GM18951 (cell line): ENCODE measurements around the gene IL3.

Experiments
- POLR2A ChIP-seq: IDR thresholded peaks from 4 replicates; pipeline ENCODE4 v1.6.1; 2011; ENCODE audit warnings: mild to moderate bottlenecking; ENCODE audit not compliant: insufficient read length, insufficient read depth; ENCODE audit errors: extremely low read depth
- in situ Hi-C: fragments of 300-500 bp; cut with MboI; formaldehyde crosslinking; loops from one replicate; pipeline ENCODE4 v1.12.0; 2022; ENCODE audit warnings: low sequenced_read_pairs, mixed read lengths, inconsistent platforms; ENCODE audit not compliant: unreplicated experiment

The IL3 gene

DNA sequence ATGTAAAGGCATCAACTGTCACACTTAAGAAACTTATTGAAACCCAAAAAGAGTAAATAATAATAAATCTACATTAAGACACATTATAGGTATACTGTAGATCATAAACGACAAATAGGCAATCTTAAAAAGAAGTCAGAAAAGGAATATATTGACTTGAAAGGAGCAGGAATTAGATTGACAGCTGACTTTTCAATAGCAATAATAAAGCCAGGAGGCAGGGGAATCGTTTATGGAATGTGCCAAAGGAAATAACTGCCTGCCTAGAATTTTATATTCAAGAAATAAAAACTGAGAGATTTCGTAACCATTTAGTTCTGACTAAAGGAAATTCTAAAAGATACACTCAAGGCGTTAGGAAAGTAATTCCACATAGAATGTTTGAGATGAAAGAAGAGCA, 27.3 kb upstream of the IL3 start:
- in situ Hi-C loops, result no loop called here
- no peak for TF ChIP-seq POLR2A

DNA sequence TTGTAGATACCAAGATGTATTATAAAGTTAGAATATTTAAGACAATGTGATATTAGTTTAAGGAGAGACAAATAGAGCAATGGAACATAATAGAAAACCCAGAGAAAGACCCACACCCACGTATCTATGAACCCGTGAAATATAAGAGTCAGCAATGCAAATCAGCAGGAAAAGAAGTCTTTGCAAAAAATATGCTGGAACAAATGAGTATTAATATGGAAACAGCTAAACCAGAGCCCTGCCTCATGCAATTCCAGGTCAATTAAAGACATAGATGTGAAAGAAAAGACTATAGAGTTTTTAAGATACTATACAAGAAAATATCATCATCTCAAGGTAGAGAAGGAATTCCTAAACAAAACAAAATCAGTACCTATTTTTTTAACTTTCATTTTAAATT, 23.1 kb upstream of the IL3 start:
- TF ChIP-seq POLR2A, result no peak

DNA sequence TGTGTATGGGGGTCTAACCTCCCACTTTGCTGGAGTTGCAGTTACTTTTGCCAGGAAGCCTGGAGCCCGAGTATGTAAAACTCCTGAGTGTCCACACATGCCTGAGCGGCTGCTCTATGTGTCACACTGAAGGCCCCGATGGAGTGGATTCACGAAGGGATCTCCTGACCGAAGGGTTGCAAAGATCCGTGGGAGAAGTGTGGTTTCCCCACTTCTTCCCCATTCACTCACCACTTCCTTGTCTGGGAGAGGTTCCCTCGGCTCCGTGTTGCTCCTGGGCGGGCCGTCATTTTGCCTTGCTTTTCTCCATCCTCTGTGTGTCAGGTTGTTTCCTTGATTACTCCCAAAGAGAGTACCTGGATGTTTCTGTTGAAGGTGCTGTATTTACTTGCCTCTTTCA, 16.2 kb upstream of the IL3 start:
- no peak for TF ChIP-seq POLR2A
- in situ Hi-C loops, result no loop called here

More for the DNA sequence above, 23.1 kb upstream of the IL3 start:
- in situ Hi-C loops, result no loop called here

DNA sequence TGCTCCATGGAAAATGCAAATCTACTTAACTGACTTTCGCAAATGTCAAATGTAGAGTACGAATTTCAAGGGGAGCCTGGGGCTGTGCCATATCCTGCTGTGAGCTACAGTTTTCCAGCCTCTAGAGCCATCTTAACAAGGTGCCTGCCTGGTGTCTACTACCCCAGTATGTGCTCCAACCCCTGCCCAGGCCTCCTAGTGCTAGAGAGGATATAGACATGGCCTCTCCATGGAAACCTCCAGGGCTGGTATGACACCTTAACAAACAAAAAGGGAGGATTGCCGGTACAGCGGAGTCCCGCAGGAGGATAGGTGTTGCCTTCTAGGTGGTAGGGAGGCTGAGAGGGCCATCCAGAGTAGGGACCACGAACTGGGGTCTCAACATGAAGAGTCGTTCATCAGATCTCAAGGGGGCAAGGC, 13.6 kb upstream of the IL3 start:
- in situ Hi-C loops, result no loop called here
- no peak for TF ChIP-seq POLR2A

DNA sequence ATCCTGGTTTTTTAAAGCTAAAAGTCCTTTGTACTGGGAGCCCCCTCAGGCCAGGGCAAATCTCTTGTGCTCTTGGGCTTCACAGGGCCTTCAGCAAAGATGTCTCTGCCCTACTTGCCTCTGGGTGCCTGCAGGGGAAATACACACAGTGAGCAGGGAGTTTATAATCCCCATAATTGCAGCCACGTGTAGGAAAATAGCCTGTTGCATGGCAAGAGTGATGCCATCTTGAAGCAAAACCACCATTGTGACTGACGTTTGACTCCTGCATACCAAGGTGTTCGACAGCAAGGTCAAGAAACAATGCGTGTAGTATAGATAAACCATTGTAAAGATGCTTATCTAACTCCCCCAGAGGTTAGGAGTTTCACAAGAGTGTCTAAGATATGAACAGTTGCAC, 11.4 kb upstream of the IL3 start:
- in situ Hi-C loops, result no loop called here
- no peak for TF ChIP-seq POLR2A

DNA sequence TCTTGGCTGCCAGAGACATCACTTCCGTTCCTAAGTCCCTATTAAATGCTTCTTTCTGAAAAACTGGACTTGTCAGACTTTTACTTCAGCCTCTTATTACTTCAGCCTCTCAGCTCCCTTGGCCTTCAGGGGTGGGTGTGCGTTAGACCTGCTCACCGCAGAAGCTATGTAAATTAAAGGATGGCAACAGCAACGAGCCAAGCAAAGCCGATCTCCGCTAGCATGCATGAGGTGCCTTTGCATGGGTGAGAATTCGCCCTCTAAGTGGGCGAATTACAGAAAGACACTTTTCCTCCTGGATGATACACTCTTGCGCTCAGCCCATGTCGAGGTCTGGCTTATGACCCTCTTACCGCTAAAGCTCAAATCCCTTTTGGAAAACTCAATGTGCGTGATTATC, 10.9 kb upstream of the IL3 start:
- no peak for TF ChIP-seq POLR2A
- in situ Hi-C loops, result no loop called here

DNA sequence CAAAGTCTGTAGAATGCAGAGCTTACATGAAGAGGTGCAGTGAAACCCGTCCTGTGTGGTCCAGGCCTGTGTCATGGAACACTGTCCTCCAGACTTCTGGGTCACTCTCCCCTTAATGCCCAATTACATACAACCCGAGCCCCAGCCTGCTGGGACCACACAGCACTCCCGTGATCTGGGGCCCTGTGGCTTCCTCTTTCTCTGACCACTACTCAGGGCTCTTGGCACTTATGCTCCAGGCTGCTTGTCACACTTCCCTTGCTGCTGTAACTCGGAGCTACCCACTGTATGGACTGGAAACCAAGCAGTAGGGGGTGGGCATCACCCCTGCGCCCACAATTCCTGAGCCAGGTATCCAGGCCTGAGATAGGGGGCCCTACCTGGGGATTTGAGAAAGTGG, 10.3 kb upstream of the IL3 start:
- in situ Hi-C loops, result no loop called here

DNA sequence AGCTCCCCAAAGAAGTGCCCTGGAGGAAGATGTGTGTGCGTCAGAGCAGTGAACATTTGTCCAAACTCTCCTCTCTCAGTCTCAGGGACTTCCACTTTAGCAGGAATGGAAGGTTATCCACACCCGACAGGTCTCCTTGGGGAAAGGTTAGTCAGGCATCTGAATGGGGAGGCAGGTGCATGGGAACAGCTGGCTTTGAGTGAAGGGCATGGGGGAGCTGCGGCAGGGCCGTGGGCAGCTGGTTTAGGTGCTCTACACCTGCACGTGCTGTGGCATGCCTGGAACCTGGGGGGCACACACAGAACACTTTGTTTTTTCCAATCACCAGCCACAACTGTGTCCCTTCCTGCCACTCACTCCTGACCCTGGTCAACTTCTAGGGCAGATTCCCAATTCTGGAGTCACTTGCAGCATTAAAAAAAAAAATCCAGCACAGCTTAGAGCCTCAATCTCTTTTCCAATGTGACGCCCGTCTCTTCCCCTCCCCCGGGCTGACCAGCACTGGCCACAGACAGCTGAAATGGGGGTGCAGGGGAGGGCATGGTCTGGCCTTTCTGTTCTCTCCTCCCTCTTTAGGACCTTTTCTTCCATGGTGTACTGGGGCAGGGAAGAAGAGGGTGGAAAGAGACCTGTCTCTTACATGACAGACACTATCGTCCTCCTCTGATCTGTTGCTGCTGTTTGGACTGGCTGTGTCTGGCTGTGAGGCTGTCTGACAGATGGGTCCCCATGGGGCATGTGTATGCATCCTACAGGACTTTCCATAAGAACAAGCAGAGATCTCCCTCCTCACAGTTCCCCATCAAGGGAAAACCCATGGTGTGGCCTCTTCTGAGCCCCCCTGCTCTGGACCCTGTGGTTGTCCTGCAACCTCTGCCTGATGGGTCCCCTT, 9.5 kb upstream of the IL3 start:
- in situ Hi-C loops, result no loop called here
- TF ChIP-seq POLR2A, result no peak

More for the DNA sequence above, 10.3 kb upstream of the IL3 start:
- TF ChIP-seq POLR2A, result no peak

DNA sequence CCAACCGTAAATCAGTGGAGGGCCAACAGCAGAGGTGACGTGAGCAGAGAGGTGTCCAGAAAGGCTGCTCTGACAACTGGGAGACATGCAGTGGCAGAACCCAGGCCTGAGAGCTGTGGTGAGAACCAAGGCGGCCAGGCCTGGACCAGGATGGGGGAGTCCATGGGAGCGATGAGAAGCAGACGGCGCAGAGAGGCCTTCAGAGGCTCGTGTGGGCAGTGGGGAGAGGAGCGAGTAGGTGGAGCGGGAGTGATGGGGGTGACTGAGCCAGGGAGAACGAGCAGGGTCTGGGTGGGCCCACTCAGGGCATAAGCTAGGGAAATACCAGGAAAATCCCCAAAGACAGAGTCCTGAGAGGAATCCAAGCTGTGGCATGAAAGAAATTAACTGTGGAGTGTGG, 7.9 kb upstream of the IL3 start:
- no peak for TF ChIP-seq POLR2A
- in situ Hi-C loops, result no loop called here

DNA sequence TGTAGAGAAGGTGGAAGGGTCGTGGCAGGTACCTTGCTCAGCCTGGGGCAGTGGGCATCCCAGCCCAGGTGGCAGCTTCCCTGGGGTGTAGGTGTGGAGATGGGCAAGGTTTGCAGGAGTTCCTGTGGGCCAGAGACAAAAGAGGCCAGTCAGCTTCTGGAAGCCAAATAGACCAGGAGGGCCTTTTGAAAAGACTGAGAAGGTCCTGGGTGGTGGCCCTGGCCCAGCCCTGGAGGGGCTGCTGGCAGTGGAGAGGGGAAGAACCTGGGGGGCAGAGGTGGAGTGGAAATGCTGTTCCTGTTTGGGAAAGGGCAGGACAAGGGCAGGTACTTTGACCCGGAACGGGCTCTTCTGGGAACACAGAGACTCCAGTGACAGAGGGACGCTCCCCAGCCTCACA, 7.0 kb upstream of the IL3 start:
- no peak for TF ChIP-seq POLR2A
- in situ Hi-C loops, result no loop called here

DNA sequence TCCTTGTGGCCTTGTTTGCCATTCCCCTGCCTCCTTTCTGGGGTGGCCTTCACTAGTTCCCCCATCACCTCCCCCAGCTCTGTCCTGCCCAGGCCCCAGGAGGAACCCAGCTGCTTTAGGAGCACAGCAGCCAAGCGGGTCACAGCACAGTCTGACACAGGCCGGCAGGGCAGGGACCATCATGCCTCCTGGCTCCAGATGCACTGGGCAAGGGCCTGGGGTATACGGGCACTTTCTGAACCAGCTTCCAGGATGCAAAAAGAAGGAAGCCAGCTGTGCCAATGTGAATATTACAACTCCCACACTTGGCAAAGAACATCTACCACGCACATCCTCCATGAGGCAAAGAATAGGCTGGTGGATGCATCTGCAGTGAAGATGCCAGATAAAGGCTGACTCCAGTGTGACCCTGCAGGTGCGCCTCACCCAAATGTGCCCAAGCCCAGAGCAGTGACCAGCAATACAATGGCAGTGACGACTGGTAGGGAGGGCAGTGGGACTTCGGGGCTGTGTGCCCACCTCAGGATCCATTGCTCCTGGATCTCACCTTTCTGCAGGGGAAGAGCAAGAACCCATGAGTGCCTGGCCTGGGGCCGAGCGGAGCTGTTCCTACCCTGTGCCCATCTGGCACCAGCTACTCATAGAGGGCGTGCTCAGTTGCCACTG, 6.3 kb upstream of the IL3 start:
- TF ChIP-seq POLR2A, result no peak
- in situ Hi-C loops, result no loop called here

DNA sequence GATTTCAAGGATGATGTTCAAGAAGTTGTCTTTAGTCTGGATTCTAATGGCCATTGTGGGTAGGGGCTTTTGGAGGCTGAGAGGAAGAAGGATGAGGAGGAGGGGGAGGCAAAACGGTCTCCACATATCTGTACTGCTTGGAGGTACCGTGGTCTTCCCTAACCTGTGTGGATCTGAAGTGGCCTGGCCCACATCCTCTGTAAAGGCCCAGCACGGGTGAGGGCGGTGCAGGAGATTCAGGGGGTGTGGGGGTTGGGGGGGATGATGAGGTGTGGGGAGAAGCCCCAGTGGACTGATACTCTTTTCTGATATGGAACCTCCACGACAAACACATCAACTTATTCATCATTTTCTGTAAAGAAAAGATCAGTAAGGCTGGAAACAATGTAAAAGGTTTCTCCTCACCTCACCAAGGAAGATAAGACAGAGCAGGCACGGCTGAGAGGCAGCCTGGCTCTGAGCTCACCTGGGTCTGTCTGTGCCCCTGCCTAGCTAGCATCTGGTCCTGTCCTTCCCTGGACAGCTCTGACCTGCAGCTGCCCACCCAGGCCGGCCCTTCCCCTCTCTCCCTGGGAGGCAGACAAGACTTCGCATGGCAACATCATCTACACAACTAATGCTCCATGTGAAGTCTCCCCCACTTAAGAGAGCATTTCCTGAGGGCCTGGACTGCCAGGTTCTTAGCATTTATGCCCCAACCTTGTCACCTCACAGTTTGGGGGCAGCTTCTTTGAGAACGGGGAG, 5.6 kb upstream of the IL3 start:
- no peak for TF ChIP-seq POLR2A
- in situ Hi-C loops, result no loop called here

DNA sequence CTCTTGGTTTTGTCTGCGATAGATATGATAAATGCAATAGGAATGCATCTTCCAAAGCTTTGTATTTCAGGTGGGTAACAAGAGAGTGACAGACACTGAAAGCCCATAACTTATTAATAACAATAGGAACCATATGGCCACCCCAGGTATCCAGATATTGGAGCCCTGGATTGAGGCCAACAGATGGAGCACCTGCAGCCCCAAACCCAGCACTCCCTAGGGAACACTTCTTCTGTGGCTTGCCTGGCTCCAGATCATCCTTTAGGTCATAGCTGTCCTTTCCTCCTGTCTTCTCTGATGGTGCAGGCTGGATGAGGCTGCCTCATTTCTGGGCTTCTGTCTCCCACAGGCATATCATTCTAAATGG, 5.0 kb upstream of the IL3 start:
- TF ChIP-seq POLR2A, result no peak
- in situ Hi-C loops, result no loop called here

DNA sequence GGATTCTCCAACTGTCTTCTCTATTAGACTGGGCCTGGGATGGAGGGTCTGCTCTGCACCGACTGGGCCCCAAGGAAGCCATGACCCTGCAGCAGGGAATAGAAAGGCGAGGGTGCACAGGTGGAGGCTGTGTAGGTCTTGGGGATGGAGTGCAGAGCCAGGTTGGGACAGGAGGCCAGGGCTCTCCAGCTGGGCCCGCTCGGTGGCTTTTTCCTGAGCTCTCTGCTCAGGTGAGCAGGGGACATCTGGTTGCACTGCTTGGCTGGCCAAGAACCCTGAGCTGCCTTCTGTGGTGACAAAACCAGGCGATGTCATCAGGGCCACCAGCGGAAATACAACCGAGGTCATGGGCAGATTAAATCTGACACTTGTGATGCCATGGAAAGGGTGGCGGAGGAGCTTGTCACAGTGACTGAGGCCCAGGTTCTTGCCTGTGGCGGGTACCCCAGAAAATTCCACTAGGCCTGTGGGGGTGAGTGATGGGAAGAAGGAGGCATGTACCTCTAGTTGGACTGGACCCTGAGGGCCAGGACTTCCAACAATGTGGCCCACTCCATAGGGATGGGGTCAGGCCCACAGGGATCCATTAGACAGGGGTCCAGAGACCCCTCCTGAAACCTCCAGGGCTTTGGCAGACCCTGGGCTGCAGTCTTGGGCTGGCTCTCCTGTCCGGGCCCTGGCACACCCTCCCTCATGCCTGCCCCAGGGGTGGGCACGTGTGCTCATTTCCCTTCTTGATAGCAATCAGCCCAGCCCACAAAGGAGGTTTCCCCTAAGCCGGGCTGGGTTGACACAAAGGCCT, 4.4 kb upstream of the IL3 start:
- no peak for TF ChIP-seq POLR2A
- in situ Hi-C loops, result no loop called here
